Measurements from ENCODE around the gene PRKCH.

Gene PRKCH

DNA sequence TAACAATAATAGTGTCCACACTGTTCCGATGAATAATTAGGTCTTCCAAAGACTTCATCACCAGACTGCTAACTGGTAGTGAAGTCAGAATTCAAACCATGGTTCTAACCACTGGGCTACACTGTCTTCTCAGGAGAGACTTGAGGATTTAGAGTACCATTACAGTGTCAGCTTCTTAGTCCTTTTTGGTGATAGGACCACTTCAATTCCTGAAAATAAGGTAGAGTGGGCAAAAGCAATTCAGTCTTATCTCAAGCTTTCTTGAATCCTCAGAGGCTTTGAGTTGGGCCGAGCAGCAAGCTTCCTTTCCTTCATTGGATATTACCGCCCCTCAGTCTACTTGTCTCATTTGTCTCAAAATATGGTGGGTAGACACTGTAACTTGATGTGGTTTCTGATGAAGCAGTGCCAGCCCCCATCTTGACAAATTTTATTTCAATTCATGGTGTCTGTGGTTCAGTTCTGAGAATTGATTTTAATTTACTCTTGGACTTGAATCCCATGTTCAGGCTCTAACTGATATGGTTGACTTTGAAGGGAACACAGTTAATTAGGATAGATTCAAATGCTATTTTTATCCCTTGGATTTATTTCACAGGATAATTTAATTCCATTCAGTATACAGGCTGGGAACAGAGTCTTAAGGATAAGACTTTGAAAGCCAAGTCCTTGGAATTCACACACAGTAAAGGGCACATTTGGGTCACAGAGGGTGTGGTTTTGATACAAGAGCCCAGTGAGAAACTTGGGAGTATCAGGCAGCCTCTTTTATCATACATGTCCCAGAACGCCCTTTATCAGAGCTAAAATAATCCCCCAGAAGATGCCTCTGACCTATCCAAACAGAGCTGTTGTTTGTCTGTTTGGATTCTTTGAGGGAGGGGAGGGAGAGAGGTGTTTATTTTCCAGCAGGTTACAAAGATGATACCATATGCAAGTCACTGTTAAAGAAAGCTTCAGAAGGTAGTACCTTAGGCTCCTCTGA lies 167.3 kb downstream of the PRKCH start:
- no peaks in the 10 kb centered on the region for H3K9me3 ChIP-seq (ENCODE audit: control insufficient read depth in 1 of 2, low read length in 2 of 2)
- peak overlapping the region; percentile 73 for H3K27ac ChIP-seq (ENCODE audit: low read length)
- peaks cover 0 to 11% of the 10 kb centered on the region in 2 donors for H3K4me1 ChIP-seq (ENCODE audit: control insufficient read depth in 1 of 2, insufficient read depth in 2 of 2, low read length in 2 of 2)
- no peak overlapping the region for H3K4me3 ChIP-seq (ENCODE audit: low read depth in 1 of 2, low read length in 2 of 2)
- no peaks in the 10 kb centered on the region for H3K27me3 ChIP-seq (ENCODE audit: low read depth, low read length)
- H3K36me3 ChIP-seq (ENCODE audit: control insufficient read depth in 1 of 2, insufficient read depth in 2 of 2, low read length in 2 of 2) = no peaks in the 10 kb centered on the region

DNA sequence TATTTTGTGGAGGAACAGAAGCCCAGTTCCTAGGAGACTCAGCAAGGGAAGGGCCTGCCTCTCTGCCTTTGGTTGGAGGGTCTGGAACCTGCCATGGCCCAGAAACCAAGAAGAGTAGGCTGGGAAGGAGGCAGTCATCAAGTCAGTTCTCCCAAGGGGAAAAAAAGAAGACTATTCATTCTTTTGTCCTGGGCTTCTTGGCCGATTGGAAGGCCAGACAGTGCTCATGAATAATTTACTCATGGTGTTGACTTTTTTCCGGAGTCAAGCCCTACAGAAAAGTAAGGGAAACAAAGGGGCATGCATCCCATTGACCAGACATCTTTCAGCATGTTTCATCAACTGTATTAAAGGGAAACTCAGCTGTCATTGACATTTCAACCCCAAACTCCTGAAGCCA lies 168.1 kb downstream of the PRKCH start:
- no peaks in the 10 kb centered on the region for H3K9me3 ChIP-seq (ENCODE audit: control insufficient read depth in 1 of 2, low read length in 2 of 2)
- peaks cover 0 to 11% of the 10 kb centered on the region in 2 donors for H3K4me1 ChIP-seq (ENCODE audit: control insufficient read depth in 1 of 2, insufficient read depth in 2 of 2, low read length in 2 of 2)
- H3K27me3 ChIP-seq (ENCODE audit: low read depth, low read length) = no peaks in the 10 kb centered on the region
- H3K4me3 ChIP-seq (ENCODE audit: low read depth in 1 of 2, low read length in 2 of 2) = no peak overlapping the region
- H3K27ac ChIP-seq (ENCODE audit: low read length) = peak overlapping the region; percentile 73
- no peaks in the 10 kb centered on the region for H3K36me3 ChIP-seq (ENCODE audit: control insufficient read depth in 1 of 2, insufficient read depth in 2 of 2, low read length in 2 of 2)

DNA sequence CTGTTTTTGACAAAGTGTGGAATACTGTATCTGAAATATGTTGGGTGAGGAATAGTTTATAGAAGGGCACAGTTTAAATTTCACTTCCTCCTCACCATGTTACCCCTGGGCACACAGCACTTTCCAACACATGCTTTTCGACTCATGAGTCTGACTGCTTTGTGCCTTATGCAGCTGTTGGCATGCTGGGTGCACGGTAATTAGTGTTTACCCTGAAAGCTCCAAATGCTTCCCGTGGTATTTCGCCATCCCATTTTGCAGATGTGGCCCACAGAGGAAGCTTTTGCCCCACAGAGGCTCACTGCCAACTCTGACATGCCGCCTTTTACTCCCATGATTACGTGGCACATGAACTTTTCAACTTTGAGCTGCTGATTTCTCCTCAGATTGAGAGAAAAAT lies 168.6 kb downstream of the PRKCH start:
- H3K4me1 ChIP-seq (ENCODE audit: control insufficient read depth in 1 of 2, insufficient read depth in 2 of 2, low read length in 2 of 2) = peaks cover 0 to 11% of the 10 kb centered on the region in 2 donors

DNA sequence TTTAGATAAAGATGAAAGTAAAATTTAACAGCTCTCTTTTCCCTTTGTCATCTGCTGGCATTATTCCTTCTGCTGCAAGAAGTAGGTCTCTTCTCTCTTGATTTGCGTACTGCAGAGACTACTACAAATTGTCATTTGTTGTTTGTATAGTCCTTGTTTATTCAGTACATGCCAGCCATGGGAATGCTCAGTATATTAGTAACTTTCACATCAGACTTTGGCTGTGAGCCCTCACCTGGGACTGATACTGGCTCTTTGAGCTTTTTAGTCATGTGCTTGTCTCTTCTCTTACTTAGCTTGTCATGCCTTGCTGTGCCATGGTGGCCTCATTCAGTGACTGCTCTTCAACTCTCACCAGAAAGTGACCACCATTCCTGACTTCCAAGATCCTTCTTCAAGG lies 169.8 kb downstream of the PRKCH start:
- Histone ChIP-seq H3K27me3 (ENCODE audit: low read depth, low read length) (no peaks in the 10 kb centered on the region), H3K27ac (ENCODE audit: low read length) (no peak overlapping the region), H3K9me3 (ENCODE audit: control insufficient read depth in 1 of 2, low read length in 2 of 2) (no peaks in the 10 kb centered on the region), H3K4me1 (ENCODE audit: control insufficient read depth in 1 of 2, insufficient read depth in 2 of 2, low read length in 2 of 2) (peaks cover 0 to 11% of the 10 kb centered on the region in 2 donors), H3K36me3 (ENCODE audit: control insufficient read depth in 1 of 2, insufficient read depth in 2 of 2, low read length in 2 of 2) (no peaks in the 10 kb centered on the region), H3K4me3 (ENCODE audit: low read depth in 1 of 2, low read length in 2 of 2) (no peak overlapping the region)

More for the DNA sequence above, 168.6 kb downstream of the PRKCH start:
- Histone ChIP-seq H3K4me3 (ENCODE audit: low read depth in 1 of 2, low read length in 2 of 2) (no peak overlapping the region), H3K36me3 (ENCODE audit: control insufficient read depth in 1 of 2, insufficient read depth in 2 of 2, low read length in 2 of 2) (no peaks in the 10 kb centered on the region), H3K27me3 (ENCODE audit: low read depth, low read length) (no peaks in the 10 kb centered on the region), H3K27ac (ENCODE audit: low read length) (peak overlapping the region; percentile 73), H3K9me3 (ENCODE audit: control insufficient read depth in 1 of 2, low read length in 2 of 2) (no peaks in the 10 kb centered on the region)

DNA sequence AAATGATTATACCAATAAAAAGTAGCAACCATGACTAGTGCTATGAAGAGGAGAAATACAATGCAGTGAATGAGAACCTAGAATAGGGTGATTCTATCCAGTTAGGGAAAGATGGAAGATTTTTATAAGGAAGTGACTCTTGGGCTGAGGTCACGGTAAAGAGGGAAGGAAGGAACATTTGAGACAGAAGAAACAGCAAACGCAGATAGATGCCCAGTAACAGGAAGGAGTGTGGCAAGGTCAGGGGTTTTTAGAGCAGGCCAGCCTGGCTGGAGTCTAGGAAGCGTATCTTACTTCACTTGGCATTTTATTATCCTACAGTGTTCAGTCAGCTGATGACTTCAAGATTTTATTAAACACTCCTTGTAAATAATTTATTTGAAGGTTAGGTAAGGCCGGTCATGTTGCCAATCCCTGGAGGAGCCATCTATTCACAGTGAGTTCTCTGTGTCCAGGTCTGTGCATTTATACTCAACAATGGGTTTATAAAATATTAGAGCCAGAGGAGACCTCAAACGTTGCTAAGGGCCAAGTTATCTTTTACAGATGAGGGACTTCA lies 170.6 kb downstream of the PRKCH start:
- Histone ChIP-seq H3K4me1 (ENCODE audit: control insufficient read depth in 1 of 2, insufficient read depth in 2 of 2, low read length in 2 of 2) (peaks cover 0 to 11% of the 10 kb centered on the region in 2 donors), H3K4me3 (ENCODE audit: low read depth in 1 of 2, low read length in 2 of 2) (no peak overlapping the region), H3K36me3 (ENCODE audit: control insufficient read depth in 1 of 2, insufficient read depth in 2 of 2, low read length in 2 of 2) (no peaks in the 10 kb centered on the region), H3K9me3 (ENCODE audit: control insufficient read depth in 1 of 2, low read length in 2 of 2) (no peaks in the 10 kb centered on the region), H3K27me3 (ENCODE audit: low read depth, low read length) (no peaks in the 10 kb centered on the region), H3K27ac (ENCODE audit: low read length) (no peak overlapping the region)

DNA sequence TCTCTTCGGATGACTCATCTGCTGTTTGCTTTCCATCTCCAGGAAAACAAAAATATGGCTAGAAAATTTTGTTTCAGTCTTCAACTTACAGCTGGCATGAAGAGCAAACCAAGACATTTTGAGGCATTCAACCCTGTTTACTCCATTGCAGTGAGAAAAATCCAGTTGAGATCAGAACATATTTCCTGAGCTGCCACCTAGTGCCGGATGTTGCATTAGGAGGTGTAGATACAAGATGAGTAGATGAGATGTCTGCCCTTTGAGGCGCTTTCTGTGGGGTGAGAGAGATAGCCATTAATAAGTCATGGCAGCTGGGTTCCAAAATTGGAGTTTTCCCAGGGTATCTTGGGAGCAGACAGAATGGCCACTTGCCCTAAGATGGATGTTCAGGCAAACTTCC lies 171.1 kb downstream of the PRKCH start:
- H3K4me1 ChIP-seq (ENCODE audit: control insufficient read depth in 1 of 2, insufficient read depth in 2 of 2, low read length in 2 of 2) = peaks cover 0 to 11% of the 10 kb centered on the region in 2 donors
- no peaks in the 10 kb centered on the region for H3K27me3 ChIP-seq (ENCODE audit: low read depth, low read length)
- H3K4me3 ChIP-seq (ENCODE audit: low read depth in 1 of 2, low read length in 2 of 2) = no peak overlapping the region
- no peaks in the 10 kb centered on the region for H3K36me3 ChIP-seq (ENCODE audit: control insufficient read depth in 1 of 2, insufficient read depth in 2 of 2, low read length in 2 of 2)
- no peak overlapping the region for H3K27ac ChIP-seq (ENCODE audit: low read length)
- no peaks in the 10 kb centered on the region for H3K9me3 ChIP-seq (ENCODE audit: control insufficient read depth in 1 of 2, low read length in 2 of 2)

DNA sequence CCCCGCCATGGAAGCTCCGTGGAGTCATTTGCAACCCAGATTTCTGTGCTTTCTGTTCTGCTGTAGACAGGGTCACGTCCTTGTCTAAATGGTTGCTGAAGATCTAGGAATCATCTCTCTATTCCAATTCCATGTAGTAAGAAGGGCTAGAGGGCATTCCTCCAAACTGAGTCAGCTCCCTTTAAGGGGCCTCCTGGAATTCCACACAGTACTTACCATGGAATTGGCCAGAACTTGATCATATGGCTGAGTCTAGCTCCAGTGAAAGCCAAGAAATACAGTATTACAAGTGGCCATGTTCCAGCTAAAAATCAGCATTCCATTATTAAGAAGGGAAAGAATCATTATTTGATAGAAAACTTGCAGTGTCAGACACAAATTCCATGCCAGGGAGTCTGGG lies 171.9 kb downstream of the PRKCH start:
- Histone ChIP-seq H3K27ac (ENCODE audit: low read length) (no peak overlapping the region), H3K36me3 (ENCODE audit: control insufficient read depth in 1 of 2, insufficient read depth in 2 of 2, low read length in 2 of 2) (no peaks in the 10 kb centered on the region)

DNA sequence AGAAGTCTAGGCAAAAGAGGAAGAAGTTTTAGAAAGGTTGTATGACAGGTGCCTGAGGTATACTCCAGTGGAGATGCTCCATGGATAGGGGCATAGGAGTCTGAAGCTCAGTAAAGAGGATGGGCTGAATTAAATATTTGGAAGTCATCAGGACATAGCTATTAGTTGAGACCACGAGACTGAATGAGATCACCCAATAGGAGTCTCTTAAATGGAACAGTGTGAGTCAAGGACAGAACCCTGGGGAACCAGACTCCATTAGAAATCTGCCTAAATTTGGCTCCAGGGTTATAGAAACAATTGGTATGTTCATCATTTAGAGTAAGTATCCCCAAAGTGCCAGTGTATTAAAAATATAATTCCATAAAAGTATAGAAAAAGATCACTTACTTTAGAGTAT lies 172.6 kb downstream of the PRKCH start:
- no peak overlapping the region for H3K4me3 ChIP-seq (ENCODE audit: low read depth in 1 of 2, low read length in 2 of 2)
- no peak overlapping the region for H3K27ac ChIP-seq (ENCODE audit: low read length)
- H3K36me3 ChIP-seq (ENCODE audit: control insufficient read depth in 1 of 2, insufficient read depth in 2 of 2, low read length in 2 of 2) = no peaks in the 10 kb centered on the region
- H3K27me3 ChIP-seq (ENCODE audit: low read depth, low read length) = no peaks in the 10 kb centered on the region
- peaks cover 0 to 11% of the 10 kb centered on the region in 2 donors for H3K4me1 ChIP-seq (ENCODE audit: control insufficient read depth in 1 of 2, insufficient read depth in 2 of 2, low read length in 2 of 2)
- H3K9me3 ChIP-seq (ENCODE audit: control insufficient read depth in 1 of 2, low read length in 2 of 2) = no peaks in the 10 kb centered on the region

More for the DNA sequence above, 171.9 kb downstream of the PRKCH start:
- H3K4me1 ChIP-seq (ENCODE audit: control insufficient read depth in 1 of 2, insufficient read depth in 2 of 2, low read length in 2 of 2) = peaks cover 0 to 11% of the 10 kb centered on the region in 2 donors
- no peaks in the 10 kb centered on the region for H3K9me3 ChIP-seq (ENCODE audit: control insufficient read depth in 1 of 2, low read length in 2 of 2)
- no peaks in the 10 kb centered on the region for H3K27me3 ChIP-seq (ENCODE audit: low read depth, low read length)
- no peak overlapping the region for H3K4me3 ChIP-seq (ENCODE audit: low read depth in 1 of 2, low read length in 2 of 2)

DNA sequence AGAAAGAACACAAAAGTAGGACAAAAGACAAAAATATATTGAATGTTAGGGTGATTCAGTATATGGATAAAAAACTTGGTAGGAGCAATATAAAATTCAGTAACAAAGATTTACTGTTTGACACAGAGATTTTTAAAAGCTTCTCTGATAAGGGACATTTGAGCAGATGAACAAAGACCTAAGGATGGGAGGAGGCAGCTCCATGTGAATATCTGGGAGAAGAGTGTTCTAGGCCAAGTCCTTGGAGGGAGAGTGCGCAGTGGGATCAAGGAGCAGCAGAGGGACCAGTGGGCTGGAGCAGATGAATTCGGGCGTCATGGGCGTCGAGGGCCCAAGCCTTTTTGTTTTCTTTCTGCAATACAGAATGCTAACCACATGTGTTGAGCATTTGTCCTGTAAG lies 174.4 kb downstream of the PRKCH start:
- H3K4me1 ChIP-seq (ENCODE audit: control insufficient read depth in 1 of 2, insufficient read depth in 2 of 2, low read length in 2 of 2) = peaks cover 0 to 9% of the 10 kb centered on the region in 2 donors
- H3K27me3 ChIP-seq (ENCODE audit: low read depth, low read length) = no peaks in the 10 kb centered on the region
- H3K36me3 ChIP-seq (ENCODE audit: control insufficient read depth in 1 of 2, insufficient read depth in 2 of 2, low read length in 2 of 2) = no peaks in the 10 kb centered on the region
- H3K27ac ChIP-seq (ENCODE audit: low read length) = no peak overlapping the region
- H3K4me3 ChIP-seq (ENCODE audit: low read depth in 1 of 2, low read length in 2 of 2) = no peak overlapping the region
- H3K9me3 ChIP-seq (ENCODE audit: control insufficient read depth in 1 of 2, low read length in 2 of 2) = no peaks in the 10 kb centered on the region

DNA sequence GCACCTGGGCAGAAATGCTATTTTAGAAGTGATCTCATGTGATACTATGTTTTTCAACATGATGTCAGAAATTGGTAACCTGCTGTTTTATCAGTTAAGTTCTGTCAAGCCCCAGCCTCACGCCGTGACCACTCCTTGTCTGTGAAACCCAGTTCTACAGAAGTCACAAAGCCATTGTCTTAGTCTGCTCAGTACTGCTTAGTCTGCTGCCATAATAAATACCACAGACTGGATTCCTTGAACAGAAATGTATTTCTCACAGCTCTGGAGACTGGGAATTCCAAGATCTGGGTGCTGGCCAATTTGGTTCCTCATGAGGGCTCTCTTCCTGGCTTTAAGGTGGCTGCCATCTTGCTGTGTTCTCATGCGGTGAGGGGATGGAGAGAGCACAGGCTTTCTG lies 176.9 kb downstream of the PRKCH start:
- Histone ChIP-seq H3K4me3 (ENCODE audit: low read depth in 1 of 2, low read length in 2 of 2) (no peak overlapping the region), H3K4me1 (ENCODE audit: control insufficient read depth in 1 of 2, insufficient read depth in 2 of 2, low read length in 2 of 2) (peaks cover 0 to 3% of the 10 kb centered on the region in 2 donors), H3K36me3 (ENCODE audit: control insufficient read depth in 1 of 2, insufficient read depth in 2 of 2, low read length in 2 of 2) (no peaks in the 10 kb centered on the region), H3K9me3 (ENCODE audit: control insufficient read depth in 1 of 2, low read length in 2 of 2) (no peaks in the 10 kb centered on the region), H3K27me3 (ENCODE audit: low read depth, low read length) (no peaks in the 10 kb centered on the region), H3K27ac (ENCODE audit: low read length) (peak overlapping the region; percentile 3)

DNA sequence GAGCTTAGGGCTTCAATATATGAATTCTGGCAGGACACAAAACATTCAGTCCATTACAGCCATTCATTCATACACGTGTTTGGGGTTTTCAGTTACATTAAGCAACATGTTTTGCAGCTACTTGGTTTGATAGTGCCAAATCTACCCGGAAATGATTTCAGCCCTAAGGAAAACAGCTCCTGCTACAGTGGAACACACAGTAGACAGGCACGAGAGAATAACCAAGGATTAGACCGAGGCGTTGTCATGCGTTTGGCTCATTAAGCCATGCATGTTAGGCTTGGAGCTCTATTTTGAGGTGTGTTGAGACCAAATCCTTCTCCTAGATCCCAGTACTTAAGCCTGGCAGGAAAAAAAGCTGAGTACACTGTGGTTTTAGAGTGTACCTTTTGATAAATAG lies 177.4 kb downstream of the PRKCH start:
- Histone ChIP-seq H3K27me3 (ENCODE audit: low read depth, low read length) (no peaks in the 10 kb centered on the region), H3K27ac (ENCODE audit: low read length) (peak overlapping the region; percentile 3), H3K4me3 (ENCODE audit: low read depth in 1 of 2, low read length in 2 of 2) (no peak overlapping the region), H3K9me3 (ENCODE audit: control insufficient read depth in 1 of 2, low read length in 2 of 2) (no peaks in the 10 kb centered on the region), H3K36me3 (ENCODE audit: control insufficient read depth in 1 of 2, insufficient read depth in 2 of 2, low read length in 2 of 2) (no peaks in the 10 kb centered on the region), H3K4me1 (ENCODE audit: control insufficient read depth in 1 of 2, insufficient read depth in 2 of 2, low read length in 2 of 2) (peaks cover 0 to 3% of the 10 kb centered on the region in 2 donors)

All from muscle layer of duodenum (tissue), 2 donors.